Erythroblast (primary cell): Measurements from ENCODE around the gene TNIK.

Experiments used
- GATA1 ChIP-seq: IDR thresholded peaks from 2 replicates; pipeline ENCODE4 v1.6.1; 2011; ENCODE audit warnings: low read depth, mild to moderate bottlenecking, control low read depth, low read length, moderate library complexity
- POLR2A ChIP-seq: IDR thresholded peaks from 2 replicates; pipeline ENCODE4 v1.6.1; 2011; ENCODE audit warnings: mild to moderate bottlenecking, low read length

- TF ChIP-seq POLR2A (no peak), GATA1 (no peak)
Measured at GRCh38 chr3:171435143-171435542, 25.1 kb downstream of the TNIK start.
